Upper lobe of right lung (tissue), 1 donor: Measurements from ENCODE around the gene PDE9A. TPM values are rescaled to one million over a fixed set of nuclear protein-coding genes. Genes with fewer than 3 reads are reported as not detected.

Experiments used
- ATAC-seq: fragments of 200-7000 bp; cut with Tn5 transposase; one replicate; pipeline ENCODE4 v1.9.1; 2020; ENCODE audit warnings: mild to moderate bottlenecking, moderate library complexity
- DNase-seq: peaks from one replicate; pipeline ENCODE4 v3.0.0-alpha.2; 2020
- H3K27ac ChIP-seq: fragments of 200-600 bp; one replicate; pipeline ENCODE4 v1.8.0; 2022
- H3K27me3 ChIP-seq: fragments of 200-600 bp; one replicate; pipeline ENCODE4 v1.8.0; 2022; ENCODE audit warnings: mild to moderate bottlenecking
- H3K36me3 ChIP-seq: fragments of 200-600 bp; one replicate; pipeline ENCODE4 v1.8.0; 2022
- H3K4me1 ChIP-seq: fragments of 200-600 bp; one replicate; pipeline ENCODE4 v1.8.0; 2022
- H3K4me3 ChIP-seq: fragments of 200-600 bp; one replicate; pipeline ENCODE4 v1.8.0; 2022; ENCODE audit warnings: mild to moderate bottlenecking
- H3K9me3 ChIP-seq: fragments of 200-600 bp; one replicate; pipeline ENCODE4 v1.8.0; 2022
- CTCF ChIP-seq: fragments of 200-600 bp; IDR thresholded peaks from one replicate; pipeline ENCODE4 v1.8.0; 2022; ENCODE audit warnings: antibody characterized with exemption
- intact Hi-C: fragments of 100-400 bp; cut with DNase I; formaldehyde crosslinking; loops from one replicate; pipeline ENCODE4 v1.11.0; 2022
- total RNA-seq: library from RNA; stranded (reverse); fragmentation: NEBNext Ultra II Directional; extraction: Animal tissue kit (Norgen Biotek cat#: 25700); gene quantifications from one replicate; pipeline ENCODE4 v1.2.1, GENCODE V29; 2021
- donor health status: DM: no; HTN: yes; CAD: no; lungs with severe emphysema.

Gene PDE9A
- total RNA-seq, 1 donor from 2014 or later, result 15.3 TPM

- H3K36me3 ChIP-seq, result no peaks in the 10 kb centered on the region
- no peak for TF ChIP-seq CTCF
- ATAC-seq (no peak), DNase-seq (no peak)
- no peaks in the 10 kb centered on the region for H3K4me1 ChIP-seq
- no peaks in the 10 kb centered on the region for H3K9me3 ChIP-seq
- H3K27me3 ChIP-seq, result no peaks in the 10 kb centered on the region
- intact Hi-C loops, result no loop called here
- no peak overlapping the region for H3K4me3 ChIP-seq
- H3K27ac ChIP-seq, result no peak overlapping the region
Observed at GRCh38 chr21:42769820-42770716, 116.6 kb downstream of the PDE9A start.

- no peaks in the 10 kb centered on the region for H3K4me1 ChIP-seq
- ATAC-seq, result no peak
- no peaks in the 10 kb centered on the region for H3K27me3 ChIP-seq
- H3K4me3 ChIP-seq, result no peak overlapping the region
- no peak overlapping the region for H3K27ac ChIP-seq
- no peak for DNase-seq
- no peaks in the 10 kb centered on the region for H3K9me3 ChIP-seq
- H3K36me3 ChIP-seq, result no peaks in the 10 kb centered on the region
- no peak for TF ChIP-seq CTCF
- intact Hi-C loops, result no loop called here
Observed at GRCh38 chr21:42770717-42771502, 117.5 kb downstream of the PDE9A start.

- TF ChIP-seq CTCF, result no peak
- DNase-seq (no peak), ATAC-seq (no peak)
- Histone ChIP-seq H3K9me3 (no peaks in the 10 kb centered on the region), H3K4me3 (no peak overlapping the region), H3K36me3 (no peaks in the 10 kb centered on the region), H3K27ac (no peak overlapping the region), H3K4me1 (no peaks in the 10 kb centered on the region), H3K27me3 (no peaks in the 10 kb centered on the region)
- intact Hi-C loops, result no loop called here
Observed at GRCh38 chr21:42771503-42771805, 118.0 kb downstream of the PDE9A start.

- H3K4me1 ChIP-seq, result no peaks in the 10 kb centered on the region
- no peak overlapping the region for H3K27ac ChIP-seq
- H3K4me3 ChIP-seq, result no peak overlapping the region
- H3K9me3 ChIP-seq, result no peaks in the 10 kb centered on the region
- no peak for DNase-seq
- no peak for TF ChIP-seq CTCF
- no peaks in the 10 kb centered on the region for H3K36me3 ChIP-seq
- no peak for ATAC-seq
- intact Hi-C loops, result no loop called here
- peaks cover 7% of the 10 kb centered on the region for H3K27me3 ChIP-seq
Observed at GRCh38 chr21:42775123-42775522, 121.7 kb downstream of the PDE9A start.

- Histone ChIP-seq H3K27ac (no peak overlapping the region), H3K4me3 (no peak overlapping the region), H3K9me3 (no peaks in the 10 kb centered on the region), H3K36me3 (no peaks in the 10 kb centered on the region), H3K27me3 (peaks cover 7% of the 10 kb centered on the region), H3K4me1 (peaks cover 3% of the 10 kb centered on the region)
- intact Hi-C loops, result no loop called here
- no peak for TF ChIP-seq CTCF
- ATAC-seq, result peak; percentile 15
- DNase-seq, result no peak
Observed at GRCh38 chr21:42775891-42776290, 122.5 kb downstream of the PDE9A start.
